A673 (cell line): ENCODE data around the gene LUC7L. TPM values are rescaled to one million over a fixed set of nuclear protein-coding genes. Genes with fewer than 3 reads are reported as not detected.

Experiments used
- BruUV-seq: library from RNA; stranded (reverse); fragments of 400-500 nt; replicated peaks from 2 replicates; lab custom pipeline; 2021; lab: Mats Ljungman, UMichigan
- CTCF ChIA-PET: fragments of 300-600 bp; sonication (Branson Sonifier 250); formaldehyde crosslinking; loops from one replicate; lab custom pipeline; 2022; ENCODE audit warnings: antibody characterized with exemption; lab: Charles Lee
- POLR2A ChIA-PET: fragments of 300-600 bp; sonication (Branson Sonifier 250); formaldehyde crosslinking; loops from one replicate; lab custom pipeline; 2022; ENCODE audit warnings: antibody characterized with exemption; ENCODE audit not compliant: low non-redundant PET; lab: Charles Lee
- DNase-seq: peaks from one replicate; pipeline ENCODE4 v3.0.0-alpha.2; 2015; ENCODE audit warnings: low spot score
- H3K27ac ChIP-seq: fragments of 200-600 bp; sonication (generic); 2 replicates; pipeline ENCODE4 v1.5.1; 2016; ENCODE audit warnings: mixed run types, low read depth, mild to moderate bottlenecking, mixed read lengths, antibody characterized with exemption, low read length; ENCODE audit not compliant: poor library complexity, severe bottlenecking
- H3K27me3 ChIP-seq: fragments of 200-600 bp; sonication (generic); replicated peaks from 2 replicates; pipeline ENCODE4 v1.6.1; 2017; ENCODE audit warnings: mixed run types, low read depth, mild to moderate bottlenecking, mixed read lengths, antibody characterized with exemption, low read length; ENCODE audit not compliant: insufficient read depth, poor library complexity
- H3K36me3 ChIP-seq: fragments of 200-600 bp; sonication (generic); 2 replicates; pipeline ENCODE4 v1.6.1; 2016; ENCODE audit warnings: mixed run types, mild to moderate bottlenecking, mixed read lengths, antibody characterized with exemption, low read length; ENCODE audit not compliant: insufficient read depth, poor library complexity, severe bottlenecking
- H3K4me1 ChIP-seq: fragments of 200-600 bp; sonication (generic); 2 replicates; pipeline ENCODE4 v1.6.1; 2017; ENCODE audit warnings: mixed run types, mild to moderate bottlenecking, mixed read lengths, antibody characterized with exemption, low read length; ENCODE audit not compliant: insufficient read depth, poor library complexity, severe bottlenecking
- H3K4me3 ChIP-seq: fragments of 200-600 bp; sonication (generic); 2 replicates; pipeline ENCODE4 v1.5.1; 2016; ENCODE audit warnings: low read depth, mixed run types, mild to moderate bottlenecking, mixed read lengths, low read length; ENCODE audit not compliant: poor library complexity, severe bottlenecking
- H3K9me3 ChIP-seq: fragments of 200-600 bp; sonication (generic); 2 replicates; pipeline ENCODE4 v1.6.1; 2016; ENCODE audit warnings: mixed run types, low read depth, mild to moderate bottlenecking, mixed read lengths, antibody characterized with exemption, low read length; ENCODE audit not compliant: poor library complexity, severe bottlenecking
- CTCF ChIP-seq: fragments of 300-800, 200-600 bp; sonication (generic); conservative IDR thresholded peaks from 2 replicates; pipeline ENCODE4 v1.5.1; 2017; ENCODE audit warnings: low read depth, mild to moderate bottlenecking, antibody characterized with exemption, low read length, moderate library complexity, mixed read lengths
- EZH2 ChIP-seq: fragments of 200-600 bp; sonication (generic); IDR thresholded peaks from 2 replicates; pipeline ENCODE4 v1.6.1; 2017; ENCODE audit warnings: borderline replicate concordance, low read depth, mild to moderate bottlenecking, mixed read lengths, antibody characterized with exemption, low read length; ENCODE audit not compliant: poor library complexity, severe bottlenecking
- intact Hi-C: fragments of 100-400 bp; cut with micrococcal nuclease; formaldehyde crosslinking; loops from one replicate; pipeline ENCODE4 v1.10.0; 2022; ENCODE audit not compliant: unreplicated experiment
- total RNA-seq: library from RNA; stranded (reverse); gene quantifications from 2 replicates; pipeline ENCODE4 v1.2.3, GENCODE V29; 2021

The LUC7L gene
- total RNA-seq, 1 experiment from 2014 or later = 152 TPM

DNA sequence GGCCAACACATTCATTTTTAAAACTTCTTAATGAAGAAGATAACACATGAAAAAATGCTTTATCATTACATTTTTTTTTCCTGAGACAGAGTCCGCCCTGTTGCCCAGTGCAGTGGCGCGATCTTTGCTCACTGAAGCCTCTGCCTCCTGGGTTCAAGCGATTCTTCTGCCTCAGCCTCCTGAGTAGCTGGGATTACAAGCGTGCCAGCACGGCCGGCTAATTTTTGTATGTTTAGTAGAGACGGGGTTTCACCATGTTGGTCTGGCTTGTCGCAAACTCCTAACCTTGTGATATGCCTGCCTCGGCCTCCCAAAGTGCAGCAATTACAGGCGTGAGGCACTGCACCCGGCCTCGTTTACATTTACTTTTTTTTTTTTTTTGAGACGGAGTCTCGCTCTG lies 35.8 kb downstream of the LUC7L start:
- Histone ChIP-seq H3K4me1 (no peaks in the 10 kb centered on the region), H3K36me3 (peaks cover 96% of the 10 kb centered on the region), H3K27ac (no peak overlapping the region), H3K9me3 (no peaks in the 10 kb centered on the region), H3K4me3 (no peak overlapping the region), H3K27me3 (no peaks in the 10 kb centered on the region)
- ChIA-PET POLR2A (no interaction called here), CTCF (no interaction called here)
- intact Hi-C loops = no loop called here
- TF ChIP-seq CTCF = no peak
- TF ChIP-seq EZH2 = no peak
- no peak for DNase-seq
- BruUV-seq = no TSS peak

GRCh38 chr16:192686-193085 lies 36.6 kb downstream of the LUC7L start:
- Histone ChIP-seq H3K36me3 (peaks cover 94% of the 10 kb centered on the region), H3K27me3 (no peaks in the 10 kb centered on the region), H3K4me1 (no peaks in the 10 kb centered on the region), H3K9me3 (no peaks in the 10 kb centered on the region), H3K27ac (no peak overlapping the region), H3K4me3 (no peak overlapping the region)
- no peak for TF ChIP-seq EZH2
- no peak for TF ChIP-seq CTCF
- CTCF ChIA-PET = no interaction called here
- no peak for DNase-seq
- BruUV-seq = no TSS peak
- POLR2A ChIA-PET = interaction anchor here (0.6 kb wide), 1 partner anchor 9 kb away, joined by 18 read pairs; no protein-coding TSS in a partner anchor
- intact Hi-C loops = no loop called here

DNA sequence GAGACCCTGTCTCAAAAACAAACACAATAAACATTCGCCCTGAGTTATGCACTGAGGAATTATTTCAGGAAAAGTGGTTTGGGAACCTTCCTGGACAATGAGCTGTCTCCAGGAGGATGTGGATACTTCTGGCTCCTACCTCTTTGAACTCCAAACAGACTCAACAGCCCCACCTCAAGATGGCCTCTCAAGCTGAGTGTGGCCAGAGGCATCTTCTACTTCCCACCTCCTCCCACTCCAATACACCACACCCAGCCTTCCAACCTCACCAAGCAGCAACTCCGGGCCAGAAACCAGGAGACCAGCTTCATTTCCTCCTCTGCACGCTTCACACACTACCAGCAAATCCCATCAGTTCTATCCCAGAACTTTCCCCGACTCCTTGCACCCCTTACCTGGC lies 37.4 kb downstream of the LUC7L start:
- Histone ChIP-seq H3K4me1 (no peaks in the 10 kb centered on the region), H3K27me3 (no peaks in the 10 kb centered on the region), H3K9me3 (no peaks in the 10 kb centered on the region), H3K36me3 (peaks cover 90% of the 10 kb centered on the region), H3K27ac (no peak overlapping the region), H3K4me3 (no peak overlapping the region)
- POLR2A ChIA-PET = no interaction called here
- CTCF ChIA-PET = no interaction called here
- no TSS peak for BruUV-seq
- DNase-seq = no peak
- TF ChIP-seq CTCF = no peak
- no peak for TF ChIP-seq EZH2
- intact Hi-C loops = no loop called here
